GM19099 (cell line): ENCODE data around the gene TRIP4.

ENCODE experiments used
- POLR2A ChIP-seq: IDR thresholded peaks from 3 replicates; pipeline ENCODE4 v1.6.1; 2011; ENCODE audit warnings: low read depth; ENCODE audit not compliant: insufficient read length; ENCODE audit errors: extremely low read depth

The TRIP4 gene

DNA sequence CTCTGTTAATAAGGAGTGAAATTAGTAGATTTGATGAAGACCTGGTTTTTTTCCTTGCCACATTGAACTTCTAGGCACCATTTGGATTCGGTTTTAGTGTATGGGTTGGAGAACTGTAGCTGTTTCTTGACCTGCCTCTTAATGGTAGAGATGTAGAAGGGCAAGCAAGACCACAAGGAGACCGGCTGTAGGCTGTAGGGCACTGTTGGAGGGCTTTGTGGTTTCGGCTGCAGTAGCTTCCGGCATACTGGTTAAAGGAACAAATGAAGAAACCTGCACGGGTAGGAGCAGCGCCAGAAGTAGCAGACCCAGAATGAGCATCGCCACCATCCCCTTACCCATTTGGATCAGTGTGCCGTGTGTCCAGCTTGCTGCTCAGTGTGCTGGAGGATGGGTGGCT is 14.3 kb upstream of the TRIP4 start:
- no peak for TF ChIP-seq POLR2A

GRCh38 chr15:64379216-64379960 is 8.2 kb upstream of the TRIP4 start:
- no peak for TF ChIP-seq POLR2A

- TF ChIP-seq POLR2A, result peak; percentile 91
Measured at GRCh38 chr15:64381000-64381751, 6.5 kb upstream of the TRIP4 start, which contains the start of gene PCLAF. TSS of gene PCLAF (minus strand) at chr15:64381441. CDS start at chr15:64381371, 70 bp downstream.

DNA sequence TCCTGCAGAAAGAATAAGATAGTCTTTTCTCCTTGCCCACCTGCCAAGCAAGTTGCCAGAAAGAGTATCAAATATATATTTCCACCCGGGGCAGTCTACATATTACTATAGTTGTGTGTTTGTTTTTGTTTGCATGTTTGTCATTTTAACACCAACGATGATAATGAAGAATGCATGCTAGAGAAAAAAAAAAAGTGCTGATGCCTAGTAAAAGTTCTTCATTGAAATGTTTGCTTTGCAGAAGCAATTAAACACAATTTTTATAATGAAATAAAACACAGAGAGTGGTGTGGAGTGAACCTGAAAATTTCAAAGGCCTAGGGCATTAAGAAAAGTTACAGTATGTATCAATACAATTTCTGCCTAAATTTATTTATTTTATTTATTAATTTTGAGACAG is 3.9 kb upstream of the TRIP4 start:
- no peak for TF ChIP-seq POLR2A

- no peak for TF ChIP-seq POLR2A
Measured at GRCh38 chr15:64386291-64386690, 1.3 kb upstream of the TRIP4 start.

DNA sequence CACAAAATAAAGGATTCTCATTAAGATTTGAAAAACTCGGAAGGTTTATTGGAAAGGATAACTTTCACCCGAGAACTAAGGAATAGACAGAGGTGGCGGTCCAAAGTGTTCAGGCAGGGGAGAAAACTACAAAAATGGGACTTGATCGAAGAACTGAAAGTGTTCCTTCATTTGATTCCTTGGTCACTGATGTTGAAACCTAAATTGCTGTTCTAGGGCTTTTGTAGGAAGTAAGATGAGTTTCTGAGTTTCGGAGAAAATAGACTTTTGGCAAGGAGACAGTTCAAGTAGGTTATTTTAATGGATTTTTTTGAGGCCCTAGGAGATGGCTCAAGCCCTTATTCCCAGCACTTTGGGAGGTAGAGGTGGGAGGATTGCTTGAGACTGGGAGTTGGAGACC is 1.4 kb downstream of the TRIP4 start:
- no peak for TF ChIP-seq POLR2A

DNA sequence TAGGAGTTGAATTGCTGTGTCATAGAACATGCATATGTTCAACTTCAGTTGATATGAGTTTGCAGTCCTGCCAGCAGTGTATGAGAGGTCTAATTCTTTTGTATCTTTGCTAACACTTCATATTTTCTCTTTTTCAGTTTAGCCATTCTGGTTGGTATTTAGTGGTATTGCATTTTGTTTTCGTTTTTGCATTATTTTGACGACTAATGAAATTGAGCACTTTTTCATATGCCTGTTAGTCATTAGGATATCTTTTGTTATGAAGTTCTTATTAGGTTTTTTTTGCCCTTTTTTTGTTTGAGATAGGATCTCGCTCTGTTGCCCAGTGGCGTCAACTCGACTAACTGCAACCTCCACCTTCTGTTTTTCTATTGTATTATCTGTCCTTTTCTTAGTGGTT is 9.2 kb downstream of the TRIP4 start:
- no peak for TF ChIP-seq POLR2A

- TF ChIP-seq POLR2A, result no peak
Measured at GRCh38 chr15:64398575-64398974, 10.9 kb downstream of the TRIP4 start.

GRCh38 chr15:64400583-64400982 is 12.9 kb downstream of the TRIP4 start:
- TF ChIP-seq POLR2A, result no peak

- no peak for TF ChIP-seq POLR2A
Measured at GRCh38 chr15:64412216-64412615, 24.6 kb downstream of the TRIP4 start.

- no peak for TF ChIP-seq POLR2A
Measured at GRCh38 chr15:64422697-64423096, 35.1 kb downstream of the TRIP4 start.

DNA sequence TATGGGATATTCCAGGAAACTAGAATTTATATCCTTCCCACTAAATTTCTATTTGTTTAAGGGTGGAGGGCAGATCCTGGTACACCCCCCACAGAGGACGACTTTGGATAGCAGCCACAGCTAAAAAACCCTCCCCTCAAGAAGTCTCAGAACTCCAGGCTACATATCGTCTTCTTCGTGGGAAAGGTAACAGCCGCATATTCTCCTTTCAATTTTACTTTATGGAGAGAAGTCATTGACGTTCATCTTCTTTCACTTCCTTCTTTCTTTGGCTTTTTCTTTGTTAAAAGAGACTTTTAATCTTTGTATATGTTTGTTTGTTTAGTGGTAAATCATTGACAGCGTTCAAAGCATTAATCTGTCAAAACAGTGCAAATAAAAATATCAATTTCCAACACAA is 36.3 kb downstream of the TRIP4 start:
- TF ChIP-seq POLR2A, result no peak

DNA sequence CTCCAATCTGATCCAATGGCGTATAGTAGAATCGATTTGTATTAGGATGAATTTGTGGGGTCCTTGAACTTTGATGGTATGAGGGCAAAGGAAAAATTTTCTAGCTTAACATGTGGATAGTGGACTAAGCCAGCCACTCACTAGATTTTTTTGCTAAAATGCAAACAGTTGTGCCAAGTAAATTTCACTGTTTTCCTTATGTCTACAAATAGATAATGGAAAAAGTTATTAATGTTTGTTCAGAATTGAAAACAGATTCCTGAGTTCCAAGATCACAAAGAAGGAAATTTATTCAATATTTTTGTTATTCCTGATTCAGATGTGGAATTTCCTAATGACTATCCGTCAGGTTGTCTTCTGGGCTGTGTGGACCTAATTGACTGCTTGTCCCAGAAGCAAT is 37.6 kb downstream of the TRIP4 start:
- TF ChIP-seq POLR2A, result no peak

GRCh38 chr15:64426845-64427465 is 39.3 kb downstream of the TRIP4 start:
- TF ChIP-seq POLR2A, result no peak

- no peak for TF ChIP-seq POLR2A
Measured at GRCh38 chr15:64429448-64429847, 41.8 kb downstream of the TRIP4 start.

DNA sequence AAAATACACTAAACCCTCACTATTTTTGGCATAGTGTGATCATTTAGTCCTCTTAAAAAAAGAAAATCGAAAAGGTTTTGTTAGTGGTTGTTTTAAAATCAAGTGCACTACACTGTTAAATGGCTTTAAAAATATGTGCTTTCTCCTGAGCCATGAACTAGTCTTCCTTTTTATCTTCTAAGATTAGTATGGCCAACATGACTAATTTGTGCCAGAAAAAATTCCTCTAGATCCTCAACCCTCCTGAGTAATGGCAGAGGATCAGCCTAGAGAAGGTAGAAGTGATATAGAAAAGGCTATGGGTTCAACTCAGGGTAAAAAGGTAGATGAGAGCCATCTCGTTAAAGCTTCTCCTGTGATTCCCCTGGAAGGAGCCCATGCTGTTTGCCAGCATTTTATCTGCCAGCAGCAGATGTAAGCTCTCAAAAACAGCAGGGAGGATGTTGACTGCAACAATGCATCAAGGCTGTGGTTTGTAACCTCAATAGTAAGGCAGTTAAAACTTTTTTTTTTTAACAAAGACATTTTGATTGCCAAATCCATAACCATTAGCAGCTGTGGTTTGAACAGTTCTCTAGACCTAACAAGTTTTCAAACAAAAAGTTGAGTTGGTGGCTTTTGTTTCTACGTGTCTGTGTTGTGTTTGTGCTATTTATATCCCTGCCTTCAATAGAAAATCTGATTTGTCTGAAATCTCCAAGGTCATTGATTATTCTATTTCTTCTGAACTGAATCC is 42.5 kb downstream of the TRIP4 start:
- no peak for TF ChIP-seq POLR2A

DNA sequence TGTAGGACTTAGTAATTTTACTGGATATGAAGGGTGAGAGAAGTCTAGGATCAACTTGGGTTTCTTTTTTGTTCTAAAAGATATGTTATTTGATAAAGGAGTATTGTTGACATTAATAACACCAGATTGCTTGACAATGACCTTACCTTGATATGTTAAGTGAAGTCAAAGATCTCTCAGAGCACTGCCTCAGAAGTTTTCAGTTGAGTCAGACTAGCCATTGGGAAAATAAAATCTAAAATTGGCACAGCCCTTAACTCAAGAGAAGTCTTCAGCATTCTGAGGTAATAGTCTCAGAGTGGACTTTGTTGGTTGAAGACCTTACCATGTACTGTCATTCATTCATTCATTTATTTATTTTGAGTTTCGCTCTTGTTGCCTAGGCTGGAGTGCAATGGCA is 50.3 kb downstream of the TRIP4 start:
- no peak for TF ChIP-seq POLR2A
